ENCODE measurements around the gene SFXN5.
"Not testable (repeated sequence)": the region's sequence is repeated elsewhere in the genome, so short reads cannot be mapped to it uniquely, and the experiment has no call there.

The SFXN5 gene

GRCh38 chr2:73100956-73101355, 29.4 kb upstream of the SFXN5 start:
- no peak for DNase-seq

- no peak for DNase-seq
Observed at GRCh38 chr2:73099486-73099885, 28.0 kb upstream of the SFXN5 start.

GRCh38 chr2:73095910-73096309, 24.4 kb upstream of the SFXN5 start:
- DNase-seq, result no peak

- not testable (repeated sequence) for DNase-seq
Observed at GRCh38 chr2:73093601-73094218, 22.2 kb upstream of the SFXN5 start.

GRCh38 chr2:73092146-73092783, 20.8 kb upstream of the SFXN5 start:
- no peak for DNase-seq

- DNase-seq, result no peak
Observed at GRCh38 chr2:73091696-73092095, 20.2 kb upstream of the SFXN5 start.

- DNase-seq, result no peak
Observed at GRCh38 chr2:73091164-73091563, 19.7 kb upstream of the SFXN5 start.

- no peak for DNase-seq
Observed at GRCh38 chr2:73089270-73090030, 17.9 kb upstream of the SFXN5 start.

GRCh38 chr2:73088703-73089102, 17.2 kb upstream of the SFXN5 start:
- DNase-seq, result no peak

GRCh38 chr2:73088211-73088610, 16.7 kb upstream of the SFXN5 start:
- no peak for DNase-seq

GRCh38 chr2:73087311-73087710, 15.8 kb upstream of the SFXN5 start:
- no peak for DNase-seq

- DNase-seq, result peak; percentile 83
Observed at GRCh38 chr2:73085691-73086090, 14.2 kb upstream of the SFXN5 start.

GRCh38 chr2:73084971-73085370, 13.5 kb upstream of the SFXN5 start:
- no peak for DNase-seq

GRCh38 chr2:73083886-73084800, 12.6 kb upstream of the SFXN5 start:
- no peak for DNase-seq

GRCh38 chr2:73082523-73083410, 11.3 kb upstream of the SFXN5 start:
- no peak for DNase-seq

- DNase-seq, result no peak
Observed at GRCh38 chr2:73081181-73081671, 9.7 kb upstream of the SFXN5 start.

- DNase-seq, result no peak
Observed at GRCh38 chr2:73080321-73081131, 9.0 kb upstream of the SFXN5 start.

- no peak for DNase-seq
Observed at GRCh38 chr2:73079636-73080035, 8.1 kb upstream of the SFXN5 start.

- no peak for DNase-seq
Observed at GRCh38 chr2:73078457-73079411, 7.2 kb upstream of the SFXN5 start.

- DNase-seq, result no peak
Observed at GRCh38 chr2:73077424-73077795, 5.9 kb upstream of the SFXN5 start.
